ENCODE data around the gene KNSTRN. TPM values are rescaled to one million over a fixed set of nuclear protein-coding genes. Genes with fewer than 3 reads are reported as not detected.

Gene KNSTRN
- total RNA-seq, 4 donors from 2014 or later: 5.8 to 16.0 (median 11.9) TPM

- TF ChIP-seq CTCF (IDR thresholded peaks at IDR 0.05): no peak
- DNase-seq (ENCODE audit: low spot score) (no peak), ATAC-seq (ENCODE audit: low FRiP score) (no peak)
Observed at GRCh38 chr15:40367371-40367685, 15.2 kb upstream of the KNSTRN start.

- no peak for DNase-seq (ENCODE audit: low spot score)
- peak; percentile 91 for ATAC-seq (ENCODE audit: low FRiP score)
- TF ChIP-seq CTCF (IDR thresholded peaks at IDR 0.05): peak in 1 of 3 donors; percentile 83
Observed at GRCh38 chr15:40367686-40368611, 14.6 kb upstream of the KNSTRN start.

- TF ChIP-seq CTCF (IDR thresholded peaks at IDR 0.05): no peak
- no peak for DNase-seq (ENCODE audit: low spot score)
- no peak for ATAC-seq (ENCODE audit: low FRiP score)
Observed at GRCh38 chr15:40368719-40369473, 13.6 kb upstream of the KNSTRN start.

GRCh38 chr15:40369474-40369869 is 13.0 kb upstream of the KNSTRN start:
- ATAC-seq (ENCODE audit: low FRiP score) (no peak), DNase-seq (ENCODE audit: low spot score) (no peak)

GRCh38 chr15:40369971-40370370 is 12.6 kb upstream of the KNSTRN start:
- no peak for ATAC-seq (ENCODE audit: low FRiP score)
- DNase-seq (ENCODE audit: low spot score): no peak

More at GRCh38 chr15:40369474-40369869, 13.0 kb upstream of the KNSTRN start:
- TF ChIP-seq CTCF (IDR thresholded peaks at IDR 0.05): no peak

GRCh38 chr15:40372981-40373380 is 9.5 kb upstream of the KNSTRN start:
- ATAC-seq (ENCODE audit: low FRiP score) (no peak), DNase-seq (ENCODE audit: low spot score) (no peak)
- no peak for TF ChIP-seq CTCF (IDR thresholded peaks at IDR 0.05)

More at GRCh38 chr15:40369971-40370370, 12.6 kb upstream of the KNSTRN start:
- no peak for TF ChIP-seq CTCF (IDR thresholded peaks at IDR 0.05)

All from omental fat pad (tissue), 4 donors.